ENCODE data around the gene KCNK7.
A peak's percentile ranks its signal among the peaks of the same experiment; 100 is the strongest.

Gene KCNK7

GRCh38 chr11:65578134-65578533 is 17.5 kb downstream of the KCNK7 start:
- H2AFZ ChIP-seq (ENCODE audit: low read length, unreplicated experiment): no peak overlapping the region
- peak overlapping the region; percentile 73 for H3K27ac ChIP-seq (ENCODE audit: low read depth, low read length)
- H3K4me3 ChIP-seq (ENCODE audit: low read depth, low read length): no peak overlapping the region; the same call in 1 of the 2 replicates
- H3K79me2 ChIP-seq (ENCODE audit: control insufficient read depth, insufficient read depth, low read length, unreplicated experiment): peaks cover 23% of the 10 kb centered on the region
- no peaks in the 10 kb centered on the region for H3K27me3 ChIP-seq (ENCODE audit: insufficient read depth, low read length)
- H3K36me3 ChIP-seq (ENCODE audit: insufficient read depth, low read length): peaks cover 13% of the 10 kb centered on the region; the same call in 1 of the 2 replicates
- H3K4me1 ChIP-seq (ENCODE audit: control insufficient read depth, insufficient read depth, low read length, unreplicated experiment): peaks cover 38% of the 10 kb centered on the region

DNA sequence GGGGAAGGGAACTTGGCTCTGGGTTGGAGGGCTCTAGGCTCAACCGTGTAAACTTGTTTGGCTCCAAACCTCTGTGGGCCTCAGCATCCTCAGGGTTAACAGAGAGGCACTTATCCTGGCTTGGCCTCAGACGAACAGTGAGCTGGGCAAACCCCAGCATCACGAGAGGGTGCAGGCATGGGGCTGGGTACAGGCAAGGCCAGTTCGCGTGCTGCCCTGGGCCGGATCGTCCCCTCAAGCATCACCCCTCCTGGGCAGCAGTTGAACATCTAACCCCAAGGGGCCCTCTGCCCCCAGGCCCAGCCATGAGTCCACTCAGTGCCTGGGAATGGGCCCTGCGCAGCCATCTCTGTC is 17.9 kb downstream of the KCNK7 start:
- peaks cover 26% of the 10 kb centered on the region for H3K79me2 ChIP-seq (ENCODE audit: control insufficient read depth, insufficient read depth, low read length, unreplicated experiment)
- H2AFZ ChIP-seq (ENCODE audit: low read length, unreplicated experiment): no peak overlapping the region
- peaks cover 13% of the 10 kb centered on the region; the same call in 1 of the 2 replicates for H3K36me3 ChIP-seq (ENCODE audit: insufficient read depth, low read length)
- H3K4me3 ChIP-seq (ENCODE audit: low read depth, low read length): peak overlapping the region; percentile 91
- no peaks in the 10 kb centered on the region for H3K27me3 ChIP-seq (ENCODE audit: insufficient read depth, low read length)
- peak overlapping the region; percentile 73 for H3K27ac ChIP-seq (ENCODE audit: low read depth, low read length)
- H3K4me1 ChIP-seq (ENCODE audit: control insufficient read depth, insufficient read depth, low read length, unreplicated experiment): peaks cover 40% of the 10 kb centered on the region

DNA sequence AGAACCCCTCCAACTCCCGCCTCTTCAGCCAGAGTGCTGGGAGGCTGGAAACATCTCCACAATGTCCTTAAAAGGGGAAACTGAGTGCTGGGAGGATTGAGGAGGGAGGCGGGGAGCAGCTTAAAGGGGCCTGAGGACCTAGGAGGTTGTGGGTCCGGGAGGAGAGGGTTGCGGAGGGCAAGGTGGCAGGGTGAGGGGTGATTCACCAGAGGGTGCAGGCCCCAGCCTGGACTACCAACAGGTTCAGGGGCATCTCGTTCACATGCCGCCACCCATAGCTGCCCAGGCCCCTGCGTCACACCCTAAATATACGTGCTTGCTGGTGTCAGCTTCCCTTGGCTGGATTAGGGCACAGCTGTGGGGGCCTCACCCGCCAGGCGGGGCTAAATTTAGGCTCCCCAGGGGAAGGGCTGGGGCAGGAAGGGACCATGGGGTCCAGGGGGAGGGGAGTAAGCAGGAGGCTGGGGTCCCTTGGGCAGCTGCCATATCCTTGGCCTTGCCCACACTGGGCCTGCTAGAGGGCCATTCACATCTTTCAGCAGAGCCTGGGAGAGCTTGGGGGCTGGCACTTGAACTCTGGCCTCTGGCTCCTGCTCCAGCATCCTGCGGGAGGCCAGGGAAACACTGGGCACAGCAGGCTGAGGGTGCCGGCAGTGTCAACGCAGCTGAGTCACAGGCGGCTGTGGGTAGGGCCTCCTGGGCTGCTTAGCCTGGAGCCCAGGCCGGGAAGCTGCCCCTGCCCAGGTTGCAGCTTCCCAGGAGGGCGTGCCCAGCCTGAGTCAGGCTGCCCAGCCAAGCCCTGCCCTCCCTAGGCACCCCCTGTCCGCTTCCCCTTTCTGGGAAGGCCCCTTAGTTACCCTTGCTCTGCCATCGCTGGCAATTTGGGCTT is 18.5 kb downstream of the KCNK7 start:
- no peaks in the 10 kb centered on the region for H3K27me3 ChIP-seq (ENCODE audit: insufficient read depth, low read length)
- peaks cover 41% of the 10 kb centered on the region for H3K4me1 ChIP-seq (ENCODE audit: control insufficient read depth, insufficient read depth, low read length, unreplicated experiment)
- peaks cover 31% of the 10 kb centered on the region for H3K79me2 ChIP-seq (ENCODE audit: control insufficient read depth, insufficient read depth, low read length, unreplicated experiment)
- peak overlapping the region; percentile 91 for H3K4me3 ChIP-seq (ENCODE audit: low read depth, low read length)
- H3K36me3 ChIP-seq (ENCODE audit: insufficient read depth, low read length): peaks cover 10% of the 10 kb centered on the region; the same call in 1 of the 2 replicates
- H2AFZ ChIP-seq (ENCODE audit: low read length, unreplicated experiment): no peak overlapping the region
- peak overlapping the region; percentile 73 for H3K27ac ChIP-seq (ENCODE audit: low read depth, low read length)

DNA sequence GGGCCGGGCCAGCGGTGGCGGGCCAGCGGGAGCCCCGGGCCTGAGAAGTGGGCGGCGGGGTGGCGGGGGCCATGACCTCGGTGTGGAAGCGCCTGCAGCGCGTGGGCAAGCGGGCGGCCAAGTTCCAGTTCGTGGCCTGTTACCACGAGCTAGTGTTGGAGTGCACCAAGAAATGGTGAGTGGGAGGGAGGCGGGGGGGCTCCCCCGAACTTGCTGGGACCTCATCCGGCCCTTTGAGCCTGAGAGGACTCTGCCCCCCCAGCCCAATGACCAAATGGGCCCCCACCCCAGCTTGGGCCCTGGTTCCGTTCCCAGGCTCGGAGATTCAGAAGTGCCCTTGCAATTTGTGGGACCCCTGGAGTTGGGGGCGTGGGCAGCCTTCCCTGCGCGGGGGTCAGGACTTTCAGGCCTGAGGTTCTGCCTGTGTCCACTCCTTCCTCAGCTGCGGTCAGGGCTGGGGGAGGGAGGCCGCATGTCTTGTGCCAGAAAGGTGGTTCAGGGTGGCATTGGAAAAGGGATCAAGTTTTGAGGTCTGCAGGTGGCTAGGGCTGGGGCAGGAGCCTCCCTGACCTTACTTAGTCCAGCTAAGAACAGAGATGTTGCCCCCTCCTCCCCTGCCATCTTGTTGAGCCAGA is 19.3 kb downstream of the KCNK7 start:
- H3K27me3 ChIP-seq (ENCODE audit: insufficient read depth, low read length): no peaks in the 10 kb centered on the region
- H3K4me1 ChIP-seq (ENCODE audit: control insufficient read depth, insufficient read depth, low read length, unreplicated experiment): peaks cover 48% of the 10 kb centered on the region
- H3K36me3 ChIP-seq (ENCODE audit: insufficient read depth, low read length): peaks cover 10% of the 10 kb centered on the region; the same call in 1 of the 2 replicates
- H2AFZ ChIP-seq (ENCODE audit: low read length, unreplicated experiment): peak overlapping the region; percentile 33
- peak overlapping the region; percentile 73 for H3K27ac ChIP-seq (ENCODE audit: low read depth, low read length)
- peaks cover 37% of the 10 kb centered on the region for H3K79me2 ChIP-seq (ENCODE audit: control insufficient read depth, insufficient read depth, low read length, unreplicated experiment)
- peak overlapping the region; percentile 91 for H3K4me3 ChIP-seq (ENCODE audit: low read depth, low read length)

DNA sequence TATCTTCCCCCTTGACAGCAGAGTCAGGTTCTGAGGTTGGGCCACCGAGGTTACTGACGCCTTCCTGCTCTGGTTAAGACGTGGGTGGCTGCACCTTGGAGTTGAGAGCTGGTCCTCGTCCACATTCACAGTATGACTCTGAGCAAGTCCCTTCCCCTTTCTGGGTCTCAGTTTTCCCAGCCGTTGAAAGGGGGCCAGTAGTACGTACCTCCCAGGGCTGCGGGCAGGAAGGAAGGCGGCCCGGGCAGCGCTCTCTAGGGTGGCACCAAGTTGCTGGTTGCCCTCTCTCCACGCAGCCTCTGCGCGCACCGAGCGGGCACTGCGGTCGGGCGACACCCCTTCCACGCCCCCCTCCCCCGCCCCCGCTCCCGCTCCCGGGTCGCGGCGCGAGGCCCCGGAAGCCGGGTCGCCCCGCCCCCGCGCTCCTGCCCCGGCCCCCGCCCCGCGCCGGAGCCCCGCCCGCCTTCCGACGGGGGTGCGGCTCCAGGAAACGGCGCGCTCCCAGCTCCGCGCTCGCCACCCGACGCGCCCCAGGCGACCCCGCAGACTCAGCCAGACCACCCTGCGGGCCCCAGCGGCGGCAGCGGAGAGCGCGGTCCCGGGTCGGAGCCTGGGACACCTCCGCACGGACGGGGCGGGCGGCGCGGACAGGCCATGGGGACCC is 19.9 kb downstream of the KCNK7 start, which contains the start of gene EHBP1L1:
TSS of gene EHBP1L1 (plus strand) at position 486 of the 664 bp plus-strand sequence. CDS start 250 bp downstream, outside the sequence.
- H3K79me2 ChIP-seq (ENCODE audit: control insufficient read depth, insufficient read depth, low read length, unreplicated experiment): peaks cover 44% of the 10 kb centered on the region
- peaks cover 5% of the 10 kb centered on the region; the same call in 1 of the 2 replicates for H3K36me3 ChIP-seq (ENCODE audit: insufficient read depth, low read length)
- peaks cover 53% of the 10 kb centered on the region for H3K4me1 ChIP-seq (ENCODE audit: control insufficient read depth, insufficient read depth, low read length, unreplicated experiment)

DNA sequence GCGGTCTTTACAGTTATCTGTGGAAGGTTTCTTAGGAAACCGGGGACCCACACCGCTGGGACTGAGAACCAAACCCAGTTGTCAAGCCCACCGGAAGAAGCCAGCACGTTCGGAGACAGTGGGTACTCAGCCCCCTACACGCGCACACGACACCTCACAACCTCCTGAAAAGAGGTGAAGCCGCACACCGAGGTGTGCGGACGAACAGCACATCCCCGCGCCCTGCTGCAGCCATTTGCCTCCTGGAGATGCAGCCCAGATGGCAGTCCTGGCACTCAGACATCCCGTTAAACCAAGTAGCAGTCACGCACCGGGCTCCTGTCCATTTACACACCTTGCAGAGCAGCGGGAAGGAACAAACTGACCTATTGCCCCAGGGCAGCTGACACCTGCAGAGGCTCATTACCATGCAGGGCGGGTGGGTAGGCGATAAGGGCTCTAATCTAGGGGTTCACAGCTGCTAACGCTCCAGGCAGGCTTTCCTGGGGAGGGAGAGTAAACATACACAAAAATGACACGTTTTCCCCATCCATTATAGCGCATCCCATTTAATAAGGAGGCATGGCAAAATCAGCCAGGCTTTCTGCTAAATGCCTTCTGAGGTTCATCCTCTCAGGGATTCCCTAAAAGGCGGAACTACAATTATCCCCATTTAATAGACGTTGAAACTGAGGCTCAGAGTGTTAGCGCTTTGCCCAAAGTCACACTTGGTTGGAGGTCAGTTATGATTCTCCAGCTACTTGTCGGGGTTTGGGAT is 20.6 kb downstream of the KCNK7 start:
- peak overlapping the region; percentile 91 for H3K4me3 ChIP-seq (ENCODE audit: low read depth, low read length)
- peaks cover 53% of the 10 kb centered on the region for H3K4me1 ChIP-seq (ENCODE audit: control insufficient read depth, insufficient read depth, low read length, unreplicated experiment)
- H3K27me3 ChIP-seq (ENCODE audit: insufficient read depth, low read length): no peaks in the 10 kb centered on the region
- H2AFZ ChIP-seq (ENCODE audit: low read length, unreplicated experiment): no peak overlapping the region
- H3K27ac ChIP-seq (ENCODE audit: low read depth, low read length): peak overlapping the region; percentile 68
- no peaks in the 10 kb centered on the region for H3K36me3 ChIP-seq (ENCODE audit: insufficient read depth, low read length)
- H3K79me2 ChIP-seq (ENCODE audit: control insufficient read depth, insufficient read depth, low read length, unreplicated experiment): peaks cover 48% of the 10 kb centered on the region

More for the DNA sequence above, 19.9 kb downstream of the KCNK7 start, which contains the start of gene EHBP1L1:
- peak within 1 kb of the TSS; percentile 91 for H3K4me3 ChIP-seq (ENCODE audit: low read depth, low read length)
- no peaks in the 10 kb centered on the region for H3K27me3 ChIP-seq (ENCODE audit: insufficient read depth, low read length)
- H2AFZ ChIP-seq (ENCODE audit: low read length, unreplicated experiment): peak within 1 kb of the TSS; percentile 33
- peak within 1 kb of the TSS; percentile 73 for H3K27ac ChIP-seq (ENCODE audit: low read depth, low read length)

DNA sequence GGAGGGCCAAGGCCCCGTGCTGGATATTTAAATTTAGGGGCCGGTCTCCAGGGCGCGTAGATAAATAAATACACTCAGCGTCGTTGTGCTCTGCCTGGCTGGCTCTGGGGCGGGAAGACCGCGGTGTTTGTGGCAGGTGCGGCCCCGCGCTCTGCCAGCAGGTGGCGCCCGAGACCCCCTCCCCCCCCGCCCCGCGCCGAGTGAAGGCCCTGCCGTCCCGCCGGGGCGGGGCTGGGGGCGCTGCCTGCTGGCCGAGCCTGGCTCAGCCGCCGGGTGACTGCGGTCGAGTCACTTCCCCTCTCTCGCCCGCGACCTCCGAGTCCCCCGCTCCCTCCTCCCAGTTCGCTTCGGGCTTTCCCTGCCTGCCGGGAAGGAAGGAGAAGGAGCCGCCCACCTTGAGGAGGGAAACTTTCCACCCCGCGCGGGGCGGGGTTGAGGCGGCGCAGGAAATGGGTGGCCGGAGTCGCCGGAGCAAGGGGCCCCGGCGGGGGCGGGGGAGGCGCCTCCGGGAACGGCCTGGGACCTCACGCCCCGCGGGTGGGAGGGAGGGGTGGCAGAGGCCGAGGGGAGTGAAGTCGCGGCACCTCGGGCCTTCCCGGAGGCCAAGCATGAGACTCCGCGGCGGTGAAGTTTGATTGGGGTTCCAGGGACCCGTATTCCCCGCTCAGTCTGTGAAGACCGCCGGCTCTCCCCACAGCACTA is 21.3 kb downstream of the KCNK7 start:
- Histone ChIP-seq H3K27me3 (ENCODE audit: insufficient read depth, low read length) (no peaks in the 10 kb centered on the region), H3K4me3 (ENCODE audit: low read depth, low read length) (peak overlapping the region; percentile 92), H3K4me1 (ENCODE audit: control insufficient read depth, insufficient read depth, low read length, unreplicated experiment) (peaks cover 53% of the 10 kb centered on the region), H3K27ac (ENCODE audit: low read depth, low read length) (peak overlapping the region; percentile 68), H2AFZ (ENCODE audit: low read length, unreplicated experiment) (no peak overlapping the region), H3K79me2 (ENCODE audit: control insufficient read depth, insufficient read depth, low read length, unreplicated experiment) (peaks cover 48% of the 10 kb centered on the region), H3K36me3 (ENCODE audit: insufficient read depth, low read length) (no peaks in the 10 kb centered on the region)

DNA sequence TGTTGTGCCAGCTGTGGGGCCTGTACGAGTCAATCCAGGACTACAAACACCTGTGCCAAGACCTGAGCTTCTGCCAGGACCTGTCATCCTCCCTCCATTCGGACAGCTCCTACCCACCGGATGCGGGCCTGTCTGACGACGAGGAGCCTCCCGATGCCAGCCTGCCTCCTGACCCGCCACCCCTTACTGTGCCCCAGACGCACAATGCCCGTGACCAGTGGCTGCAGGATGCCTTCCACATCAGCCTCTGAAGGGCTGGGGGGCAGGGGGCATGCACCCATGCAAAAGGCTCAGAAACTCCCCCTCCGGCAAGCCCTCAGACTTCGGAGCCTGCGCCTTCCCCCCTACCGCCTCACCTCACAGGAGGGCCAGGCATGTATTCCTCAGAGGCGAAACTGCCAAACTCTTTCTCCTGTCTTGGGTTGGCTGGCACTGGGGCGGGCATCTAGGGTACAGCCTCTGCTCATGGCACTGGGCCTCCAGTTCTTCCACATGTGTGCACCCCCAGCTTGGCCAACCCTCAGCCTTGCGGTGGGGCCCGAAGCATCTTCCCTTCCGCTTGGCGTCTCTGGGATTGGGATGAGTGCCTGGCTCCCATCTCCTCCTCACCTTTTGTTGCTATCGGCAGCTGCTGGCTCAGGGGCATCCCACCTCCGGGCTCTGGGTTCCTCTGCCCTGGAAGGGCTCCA is 22.1 kb downstream of the KCNK7 start:
- Histone ChIP-seq H2AFZ (ENCODE audit: low read length, unreplicated experiment) (no peak overlapping the region), H3K27me3 (ENCODE audit: insufficient read depth, low read length) (no peaks in the 10 kb centered on the region), H3K36me3 (ENCODE audit: insufficient read depth, low read length) (no peaks in the 10 kb centered on the region), H3K4me3 (ENCODE audit: low read depth, low read length) (peak overlapping the region; percentile 92), H3K27ac (ENCODE audit: low read depth, low read length) (peak overlapping the region; percentile 48), H3K79me2 (ENCODE audit: control insufficient read depth, insufficient read depth, low read length, unreplicated experiment) (peaks cover 54% of the 10 kb centered on the region), H3K4me1 (ENCODE audit: control insufficient read depth, insufficient read depth, low read length, unreplicated experiment) (peaks cover 58% of the 10 kb centered on the region)

DNA sequence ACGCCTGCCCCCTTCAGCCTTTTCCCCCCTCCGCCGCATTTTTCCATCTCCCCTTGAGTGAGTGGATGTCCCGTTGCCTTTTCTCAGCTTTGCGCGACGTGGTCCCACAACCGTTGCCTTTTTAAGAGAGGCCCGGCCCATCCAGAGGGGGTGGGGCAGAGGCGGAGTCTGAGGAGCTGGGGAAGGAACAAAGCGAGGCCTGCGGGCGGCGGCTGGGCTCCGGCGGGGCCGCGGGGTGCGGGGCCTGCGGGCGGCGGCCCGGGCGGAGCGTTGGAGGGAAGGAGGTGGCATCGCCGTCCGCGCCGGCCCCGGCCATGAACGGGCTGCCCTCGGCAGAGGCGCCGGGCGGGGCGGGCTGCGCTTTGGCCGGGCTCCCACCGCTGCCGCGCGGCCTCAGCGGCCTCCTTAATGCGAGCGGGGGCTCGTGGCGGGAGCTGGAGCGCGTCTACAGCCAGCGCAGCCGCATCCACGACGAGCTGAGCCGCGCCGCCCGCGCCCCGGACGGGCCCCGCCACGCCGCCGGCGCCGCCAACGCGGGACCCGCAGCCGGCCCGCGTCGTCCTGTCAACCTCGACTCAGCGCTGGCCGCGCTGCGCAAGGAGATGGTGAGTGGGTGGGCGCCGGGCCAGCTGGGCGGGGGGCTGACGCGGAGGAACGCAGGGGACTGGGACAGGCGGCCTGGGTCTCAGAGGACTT is 23.1 kb downstream of the KCNK7 start, which contains the start of gene FAM89B:
TSS of gene FAM89B (plus strand) at position 183 of the 696 bp plus-strand sequence. CDS start at position 315, 132 bp downstream.
- H3K27me3 ChIP-seq (ENCODE audit: insufficient read depth, low read length): no peaks in the 10 kb centered on the region
- H3K4me1 ChIP-seq (ENCODE audit: control insufficient read depth, insufficient read depth, low read length, unreplicated experiment): peaks cover 48% of the 10 kb centered on the region
- 0 out of 2 replicates have a peak within 1 kb of the TSS, but pooled peaks have one; percentile 8 for H3K27ac ChIP-seq (ENCODE audit: low read depth, low read length)
- H3K4me3 ChIP-seq (ENCODE audit: low read depth, low read length): peak within 1 kb of the TSS; percentile 92
- no peak within 1 kb of the TSS for H2AFZ ChIP-seq (ENCODE audit: low read length, unreplicated experiment)
- no peaks in the 10 kb centered on the region for H3K36me3 ChIP-seq (ENCODE audit: insufficient read depth, low read length)
- peaks cover 54% of the 10 kb centered on the region for H3K79me2 ChIP-seq (ENCODE audit: control insufficient read depth, insufficient read depth, low read length, unreplicated experiment)
